Epithelial cell of proximal tubule (primary cell): ENCODE data around the gene HBA2. TPM values are rescaled to one million over a fixed set of nuclear protein-coding genes. Genes with fewer than 3 reads are reported as not detected.
"Not testable (repeated sequence)": the region's sequence is repeated elsewhere in the genome, so short reads cannot be mapped to it uniquely, and the experiment has no call there.

Experiments used
- DNase-seq: peaks from one replicate; pipeline ENCODE4 v3.0.0-alpha.2; 2011; ENCODE audit warnings: low read depth
- H3K4me3 ChIP-seq: 2 replicates; pipeline ENCODE4 v1.5.1; 2011; ENCODE audit warnings: low read depth, mild to moderate bottlenecking, low read length
- CTCF ChIP-seq: conservative IDR thresholded peaks from 2 replicates; pipeline ENCODE4 v1.5.1; 2012; ENCODE audit warnings: low read depth, mild to moderate bottlenecking, low read length
- total RNA-seq: library from RNA; depleted of rRNA; stranded (reverse); fragments of >200 nt; gene quantifications from 2 replicates; pipeline ENCODE4 v1.2.3, GENCODE V29; 2015

Gene HBA2
- total RNA-seq, 1 donor from 2014 or later, result not detected

GRCh38 chr16:149024-149660, 23.5 kb upstream of the HBA2 start:
- H3K4me3 ChIP-seq, result no peak overlapping the region
- no peak for TF ChIP-seq CTCF
- DNase-seq, result no peak

- no peak for DNase-seq
- no peak within 1 kb of the TSS for H3K4me3 ChIP-seq
- no peak for TF ChIP-seq CTCF
Measured at GRCh38 chr16:152141-153128, 20.2 kb upstream of the HBA2 start, which contains the start of gene HBZ. TSS of gene HBZ (plus strand) at chr16:152644. CDS start at chr16:152910, 266 bp downstream.

DNA sequence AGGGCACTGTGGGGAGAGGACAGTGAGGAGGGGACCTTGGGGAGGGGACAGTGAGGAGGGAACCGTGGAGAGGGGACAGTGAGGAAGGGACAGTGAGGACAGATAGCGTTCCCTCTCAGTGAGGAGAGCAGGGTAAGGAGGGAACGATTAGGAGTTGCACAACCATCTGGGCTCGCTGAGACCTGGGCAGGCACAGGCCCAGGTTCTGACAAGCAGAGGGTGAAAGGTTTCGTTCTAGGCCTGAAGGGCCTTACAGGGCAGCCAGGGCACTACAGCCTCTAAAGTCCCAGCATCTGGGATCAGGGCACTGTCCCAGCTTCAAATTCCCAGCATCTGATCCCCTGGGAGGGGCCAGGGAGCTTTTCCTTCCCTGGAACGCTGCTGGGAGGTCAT, 19.6 kb upstream of the HBA2 start:
- H3K4me3 ChIP-seq, DNase-seq: not testable (repeated sequence)

DNA sequence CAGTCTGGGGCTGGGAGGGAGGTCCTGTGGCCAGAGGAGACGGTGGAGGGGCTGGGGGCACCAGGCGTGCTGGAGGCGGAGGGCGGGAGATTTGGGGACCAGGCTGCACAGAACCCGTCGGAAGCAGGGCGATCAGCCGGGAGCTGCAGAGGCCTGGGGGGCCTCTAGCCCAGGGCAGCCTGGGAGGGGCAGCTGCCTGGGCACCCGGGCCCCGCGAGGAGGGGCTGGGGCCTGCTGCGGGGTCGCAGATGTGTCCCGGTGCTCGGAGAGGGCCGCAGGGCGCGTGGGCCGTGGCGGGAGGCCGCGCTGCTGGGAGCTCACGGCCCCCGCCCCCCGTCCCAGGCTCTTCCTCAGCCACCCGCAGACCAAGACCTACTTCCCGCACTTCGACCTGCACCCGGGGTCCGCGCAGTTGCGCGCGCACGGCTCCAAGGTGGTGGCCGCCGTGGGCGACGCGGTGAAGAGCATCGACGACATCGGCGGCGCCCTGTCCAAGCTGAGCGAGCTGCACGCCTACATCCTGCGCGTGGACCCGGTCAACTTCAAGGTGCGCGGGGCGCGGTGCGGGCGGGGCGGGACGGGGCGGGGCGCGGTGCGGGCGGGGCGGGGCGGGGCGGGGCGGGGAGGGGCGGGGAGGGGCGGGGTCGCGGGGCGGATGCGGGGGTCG, 19.0 kb upstream of the HBA2 start:
- DNase-seq, H3K4me3 ChIP-seq: not testable (repeated sequence)

- no peak for TF ChIP-seq CTCF
- no peak for DNase-seq
- H3K4me3 ChIP-seq, result peak overlapping the region; percentile 42
Measured at GRCh38 chr16:154217-155030, 18.3 kb upstream of the HBA2 start.

DNA sequence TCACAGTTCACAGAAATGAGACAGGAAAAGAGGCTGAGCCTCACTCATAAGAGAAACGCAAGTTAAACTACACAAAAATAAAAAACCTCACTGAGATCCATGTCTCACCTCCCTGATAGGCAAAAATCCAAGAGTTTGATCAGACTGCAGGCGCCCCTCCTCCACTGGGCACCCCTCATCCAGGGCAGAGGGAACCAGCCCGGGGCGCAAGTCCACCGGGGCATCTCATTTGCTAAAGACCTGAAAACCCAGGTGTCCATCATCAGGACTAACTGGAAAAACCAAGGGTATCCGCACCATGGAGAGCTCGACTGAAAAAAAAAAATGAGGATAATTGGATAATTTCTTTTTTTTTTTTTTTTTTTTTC, 17.7 kb upstream of the HBA2 start:
- DNase-seq, result no peak
- TF ChIP-seq CTCF, result no peak
- no peak overlapping the region for H3K4me3 ChIP-seq

GRCh38 chr16:159136-159849, 13.4 kb upstream of the HBA2 start:
- no peak for TF ChIP-seq CTCF
- no peak for DNase-seq
- H3K4me3 ChIP-seq, result no peak overlapping the region

- not testable (repeated sequence) for H3K4me3 ChIP-seq, DNase-seq
Measured at GRCh38 chr16:160242-160641, 12.4 kb upstream of the HBA2 start.
